Chondrocyte (in vitro differentiated cells): ENCODE results near the gene CLDN4. TPM values are rescaled to one million over a fixed set of nuclear protein-coding genes. Genes with fewer than 3 reads are reported as not detected.

Experiments used
- DNase-seq: peaks from one replicate; pipeline ENCODE4 v3.0.0; 2021; ENCODE audit warnings: mixed read lengths, low spot score
- H3K27ac Mint-ChIP-seq: one replicate; pipeline ENCODE4 v1.8.0; 2021; ENCODE audit warnings: mild to moderate bottlenecking, moderate library complexity, mixed read lengths; ENCODE audit not compliant: unreplicated experiment
- H3K27me3 Mint-ChIP-seq: 2 replicates; pipeline ENCODE4 v1.8.0; 2021; ENCODE audit warnings: low read depth, mixed read lengths
- H3K36me3 Mint-ChIP-seq: 2 replicates; pipeline ENCODE4 v1.8.0; 2021; ENCODE audit warnings: low read depth, mixed read lengths
- H3K4me1 Mint-ChIP-seq: 2 replicates; pipeline ENCODE4 v1.8.0; 2021; ENCODE audit warnings: low read depth, mild to moderate bottlenecking, mixed read lengths
- H3K4me3 Mint-ChIP-seq: one replicate; pipeline ENCODE4 v1.8.0; 2021; ENCODE audit warnings: mild to moderate bottlenecking, moderate library complexity, mixed read lengths; ENCODE audit not compliant: unreplicated experiment
- H3K9me3 Mint-ChIP-seq: 2 replicates; pipeline ENCODE4 v1.8.0; 2021; ENCODE audit warnings: low read depth, mixed read lengths
- total RNA-seq: library from RNA; stranded (reverse); gene quantifications from 3 replicates; pipeline ENCODE4 v1.2.1, GENCODE V29; 2021
- TF ChIP-seq, protein P1 (sequence below): fragments of 200-600 bp; sonication (generic); IDR thresholded peaks from 2 replicates; pipeline ENCODE4 v1.5.0; 2021; ENCODE audit warnings: antibody characterized with exemption, mild to moderate bottlenecking, moderate library complexity

CLDN4 gene
- total RNA-seq, 1 donor from 2014 or later, result 0.35 TPM

DNA sequence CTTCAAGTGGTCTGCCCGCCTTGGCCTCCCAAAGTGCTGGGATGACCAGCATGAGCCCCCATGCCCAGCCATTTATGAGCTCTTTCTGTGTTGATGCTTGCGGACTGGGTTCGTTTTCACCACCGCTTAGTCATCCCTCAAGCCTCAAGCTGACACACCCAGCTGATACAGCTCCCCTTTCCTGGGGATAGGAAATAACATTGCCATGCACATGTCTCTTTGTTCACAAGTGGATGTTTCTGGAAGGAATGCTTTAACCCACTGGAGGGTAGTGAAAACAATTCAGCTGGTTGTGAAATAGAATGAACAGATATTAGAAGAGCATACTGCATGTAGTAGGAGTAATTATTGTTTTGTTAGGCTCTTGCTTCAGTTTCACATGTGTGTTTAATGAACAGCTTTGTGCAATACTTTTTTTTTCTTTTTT lies 20.0 kb downstream of the CLDN4 start:
- DNase-seq, result no peak
- TF ChIP-seq, protein P1, sequence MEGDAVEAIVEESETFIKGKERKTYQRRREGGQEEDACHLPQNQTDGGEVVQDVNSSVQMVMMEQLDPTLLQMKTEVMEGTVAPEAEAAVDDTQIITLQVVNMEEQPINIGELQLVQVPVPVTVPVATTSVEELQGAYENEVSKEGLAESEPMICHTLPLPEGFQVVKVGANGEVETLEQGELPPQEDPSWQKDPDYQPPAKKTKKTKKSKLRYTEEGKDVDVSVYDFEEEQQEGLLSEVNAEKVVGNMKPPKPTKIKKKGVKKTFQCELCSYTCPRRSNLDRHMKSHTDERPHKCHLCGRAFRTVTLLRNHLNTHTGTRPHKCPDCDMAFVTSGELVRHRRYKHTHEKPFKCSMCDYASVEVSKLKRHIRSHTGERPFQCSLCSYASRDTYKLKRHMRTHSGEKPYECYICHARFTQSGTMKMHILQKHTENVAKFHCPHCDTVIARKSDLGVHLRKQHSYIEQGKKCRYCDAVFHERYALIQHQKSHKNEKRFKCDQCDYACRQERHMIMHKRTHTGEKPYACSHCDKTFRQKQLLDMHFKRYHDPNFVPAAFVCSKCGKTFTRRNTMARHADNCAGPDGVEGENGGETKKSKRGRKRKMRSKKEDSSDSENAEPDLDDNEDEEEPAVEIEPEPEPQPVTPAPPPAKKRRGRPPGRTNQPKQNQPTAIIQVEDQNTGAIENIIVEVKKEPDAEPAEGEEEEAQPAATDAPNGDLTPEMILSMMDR, result no peak
- Mint-ChIP-seq H3K27ac (peak overlapping the region; percentile 99), H3K4me3 (no peak overlapping the region), H3K9me3 (no peaks in the 10 kb centered on the region), H3K27me3 (no peaks in the 10 kb centered on the region), H3K4me1 (peaks cover 41% of the 10 kb centered on the region), H3K36me3 (no peaks in the 10 kb centered on the region)

DNA sequence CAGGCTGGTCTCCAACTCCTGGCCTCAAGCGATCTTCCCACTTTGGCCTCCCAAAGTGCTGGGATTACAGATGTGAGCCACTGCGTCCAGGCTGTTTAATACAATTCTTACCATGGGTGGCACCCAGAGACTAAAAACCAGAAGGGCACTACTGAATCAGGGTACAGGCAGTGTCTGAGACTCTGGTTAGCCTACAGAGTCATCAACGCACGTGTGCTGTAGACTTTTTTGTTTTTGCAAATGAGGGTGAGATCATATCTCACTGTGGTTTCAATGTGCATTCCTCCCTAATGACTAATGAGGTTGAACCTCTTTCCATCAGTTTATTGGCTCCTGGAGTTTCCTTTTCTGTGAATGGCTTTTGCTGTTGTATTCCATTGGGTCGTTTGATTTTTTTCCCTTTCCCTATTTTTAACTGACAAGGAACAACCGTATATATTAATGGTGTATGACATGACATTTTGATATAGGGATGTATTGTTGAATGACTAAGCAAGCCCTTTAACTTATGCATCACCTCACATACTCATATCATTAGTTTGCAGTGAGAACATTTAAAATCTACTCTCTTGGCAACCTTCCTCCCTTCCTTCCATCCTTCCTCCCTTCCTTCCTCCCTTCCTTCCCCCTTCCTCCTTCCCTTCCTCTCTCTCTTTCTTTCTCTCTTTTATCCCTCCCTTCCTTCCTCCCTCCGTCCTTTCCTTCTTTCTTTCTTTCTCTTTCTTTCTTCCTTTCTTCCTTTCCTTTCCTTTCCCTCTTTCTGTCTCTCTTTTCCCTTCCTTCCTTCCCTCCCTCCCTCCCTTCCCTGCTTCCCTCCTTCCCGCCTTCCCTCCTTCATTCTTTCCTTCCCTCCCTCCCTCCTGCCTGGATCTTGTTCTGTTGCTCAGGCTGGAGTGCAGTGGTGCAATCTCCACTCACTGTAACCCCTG lies 20.9 kb downstream of the CLDN4 start:
- Mint-ChIP-seq H3K27ac (peak overlapping the region; percentile 99), H3K4me3 (no peak overlapping the region), H3K36me3 (no peaks in the 10 kb centered on the region), H3K4me1 (peaks cover 41% of the 10 kb centered on the region), H3K9me3 (no peaks in the 10 kb centered on the region), H3K27me3 (no peaks in the 10 kb centered on the region)
- TF ChIP-seq, protein P1, result no peak
- DNase-seq, result no peak

DNA sequence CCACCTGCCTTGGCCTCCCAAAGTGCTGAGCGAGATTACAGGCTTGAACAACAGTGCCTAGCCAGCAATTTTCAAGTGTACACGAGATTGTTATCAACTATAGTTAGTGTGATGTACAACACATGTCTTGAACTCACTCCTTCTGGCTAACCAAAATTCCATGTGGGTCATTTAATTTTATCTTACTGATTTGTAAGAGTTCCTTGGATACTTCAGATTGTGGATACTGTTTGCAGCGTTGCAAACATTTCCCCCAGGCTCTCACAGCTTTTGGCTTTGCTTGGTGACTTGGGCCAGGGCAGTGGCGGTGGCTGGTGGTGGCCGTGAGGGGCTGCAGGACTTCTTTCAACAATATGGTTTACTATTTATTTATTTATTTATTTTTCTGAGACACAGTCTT lies 21.7 kb downstream of the CLDN4 start:
- Mint-ChIP-seq H3K4me3 (no peak overlapping the region), H3K4me1 (peaks cover 41% of the 10 kb centered on the region), H3K27ac (peak overlapping the region; percentile 99), H3K36me3 (no peaks in the 10 kb centered on the region), H3K9me3 (no peaks in the 10 kb centered on the region), H3K27me3 (no peaks in the 10 kb centered on the region)
- TF ChIP-seq, protein P1, result no peak
- DNase-seq, result no peak

DNA sequence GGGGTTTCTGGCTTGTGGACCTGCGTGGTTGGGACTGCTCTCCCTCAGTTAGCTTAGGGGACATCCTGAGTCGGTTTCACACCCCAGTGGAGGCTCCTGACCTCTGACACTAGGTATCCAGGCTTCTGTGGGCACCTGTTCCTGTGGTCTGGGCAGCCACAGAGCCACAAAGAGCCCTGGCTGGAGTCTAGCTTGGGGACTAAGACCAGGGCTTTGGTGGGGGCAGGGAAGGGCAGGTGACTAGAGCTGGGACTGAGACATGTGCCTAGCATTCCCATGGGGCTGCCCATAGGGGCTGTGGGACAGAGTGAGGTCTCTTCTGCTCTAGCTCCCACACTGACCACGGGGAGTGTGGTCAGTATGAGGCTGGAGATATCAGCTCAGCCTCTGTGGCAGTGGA lies 26.1 kb downstream of the CLDN4 start:
- TF ChIP-seq, protein P1, result no peak
- Mint-ChIP-seq H3K4me1 (peaks cover 14% of the 10 kb centered on the region), H3K4me3 (no peak overlapping the region), H3K27me3 (peaks cover 3% of the 10 kb centered on the region), H3K27ac (no peak overlapping the region), H3K9me3 (no peaks in the 10 kb centered on the region), H3K36me3 (no peaks in the 10 kb centered on the region)
- no peak for DNase-seq

DNA sequence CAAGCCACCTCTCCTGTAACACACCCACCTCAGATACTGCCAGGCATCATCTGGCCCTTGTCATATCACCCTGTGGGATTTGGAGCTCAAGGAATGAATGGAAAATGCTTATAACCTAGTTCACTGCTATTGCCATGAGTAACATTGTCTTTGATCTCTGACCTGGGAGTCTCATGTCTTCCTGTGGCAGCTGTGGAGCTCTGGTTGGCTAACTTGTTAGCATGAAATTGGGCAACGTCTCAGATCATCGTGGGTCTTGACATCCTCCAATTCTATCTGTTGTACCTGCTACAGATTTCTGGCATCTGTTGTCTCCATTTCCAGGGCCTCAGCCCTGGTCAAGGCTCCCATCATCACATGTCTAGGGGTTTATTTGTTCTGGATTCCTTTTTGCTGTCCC lies 28.0 kb downstream of the CLDN4 start:
- DNase-seq, result no peak
- Mint-ChIP-seq H3K36me3 (no peaks in the 10 kb centered on the region), H3K27me3 (peaks cover 3% of the 10 kb centered on the region), H3K27ac (no peak overlapping the region), H3K9me3 (no peaks in the 10 kb centered on the region), H3K4me1 (peaks cover 7% of the 10 kb centered on the region), H3K4me3 (no peak overlapping the region)
- TF ChIP-seq, protein P1, result no peak
